Karpas-422 (cell line): Measurements from ENCODE around the gene PSIP1. TPM values are rescaled to one million over a fixed set of nuclear protein-coding genes. Genes with fewer than 3 reads are reported as not detected.

ENCODE experiments used
- DNase-seq: peaks from one replicate; pipeline ENCODE4 v3.0.0-alpha.2; 2015
- H2AFZ ChIP-seq: fragments of 200-600 bp; sonication (generic); 2 replicates; pipeline ENCODE4 v1.6.1; 2014; ENCODE audit warnings: antibody characterized with exemption, low read length, mixed read lengths
- H3K27ac ChIP-seq: fragments of 200-600 bp; sonication (generic); 2 replicates; pipeline ENCODE4 v1.5.1; 2014; ENCODE audit warnings: mild to moderate bottlenecking, low read length, moderate library complexity
- H3K27me3 ChIP-seq: fragments of 200-600 bp; sonication (generic); 2 replicates; pipeline ENCODE4 v1.6.1; 2014; ENCODE audit warnings: low read length, mixed read lengths
- H3K36me3 ChIP-seq: fragments of 200-600 bp; sonication (generic); 2 replicates; pipeline ENCODE4 v1.6.1; 2014; ENCODE audit warnings: low read length, mixed read lengths; ENCODE audit not compliant: insufficient read depth
- H3K4me1 ChIP-seq: fragments of 200-600 bp; sonication (generic); 2 replicates; pipeline ENCODE4 v1.6.1; 2014; ENCODE audit warnings: mild to moderate bottlenecking, low read length, mixed read lengths
- H3K4me2 ChIP-seq: fragments of 200-600 bp; sonication (generic); 2 replicates; pipeline ENCODE4 v1.6.1; 2014; ENCODE audit warnings: low read length, low read depth, mild to moderate bottlenecking; ENCODE audit not compliant: poor library complexity, severe bottlenecking
- H3K4me3 ChIP-seq: fragments of 200-600 bp; sonication (generic); 2 replicates; pipeline ENCODE4 v1.5.1; 2014; ENCODE audit warnings: mild to moderate bottlenecking, antibody characterized with exemption, low read length, mixed read lengths
- H3K79me2 ChIP-seq: fragments of 200-600 bp; sonication (generic); 2 replicates; pipeline ENCODE4 v1.6.1; 2014; ENCODE audit warnings: mild to moderate bottlenecking, low read length, mixed read lengths
- H3K9ac ChIP-seq: fragments of 200-600 bp; sonication (generic); 2 replicates; pipeline ENCODE4 v1.6.0; 2014; ENCODE audit warnings: low read length
- H3K9me2 ChIP-seq: fragments of 200-600 bp; sonication (generic), shearing (Covaris generic); replicated peaks from 2 replicates; pipeline ENCODE4 v1.6.0; 2014; ENCODE audit warnings: mild to moderate bottlenecking, low read length, moderate library complexity; ENCODE audit not compliant: insufficient read depth
- H3K9me3 ChIP-seq: fragments of 300-700, 200-600 bp; sonication (generic); 2 replicates; pipeline ENCODE4 v1.6.1; 2014; ENCODE audit warnings: low read length, mixed read lengths
- H4K20me1 ChIP-seq: fragments of 200-600 bp; sonication (generic); 2 replicates; pipeline ENCODE4 v1.6.1; 2014; ENCODE audit warnings: mild to moderate bottlenecking, antibody characterized with exemption, low read length, low read depth; ENCODE audit not compliant: insufficient read depth
- total RNA-seq: library from RNA; depleted of rRNA; stranded (reverse); fragments of >200 nt; shearing (Covaris generic); gene quantifications from 2 replicates; pipeline ENCODE4 v1.2.3, GENCODE V29; 2014; ENCODE audit warnings: low replicate concordance; rRNA removed

PSIP1 gene
- 88.9 and 118 TPM in 2 replicates for total RNA-seq

DNA sequence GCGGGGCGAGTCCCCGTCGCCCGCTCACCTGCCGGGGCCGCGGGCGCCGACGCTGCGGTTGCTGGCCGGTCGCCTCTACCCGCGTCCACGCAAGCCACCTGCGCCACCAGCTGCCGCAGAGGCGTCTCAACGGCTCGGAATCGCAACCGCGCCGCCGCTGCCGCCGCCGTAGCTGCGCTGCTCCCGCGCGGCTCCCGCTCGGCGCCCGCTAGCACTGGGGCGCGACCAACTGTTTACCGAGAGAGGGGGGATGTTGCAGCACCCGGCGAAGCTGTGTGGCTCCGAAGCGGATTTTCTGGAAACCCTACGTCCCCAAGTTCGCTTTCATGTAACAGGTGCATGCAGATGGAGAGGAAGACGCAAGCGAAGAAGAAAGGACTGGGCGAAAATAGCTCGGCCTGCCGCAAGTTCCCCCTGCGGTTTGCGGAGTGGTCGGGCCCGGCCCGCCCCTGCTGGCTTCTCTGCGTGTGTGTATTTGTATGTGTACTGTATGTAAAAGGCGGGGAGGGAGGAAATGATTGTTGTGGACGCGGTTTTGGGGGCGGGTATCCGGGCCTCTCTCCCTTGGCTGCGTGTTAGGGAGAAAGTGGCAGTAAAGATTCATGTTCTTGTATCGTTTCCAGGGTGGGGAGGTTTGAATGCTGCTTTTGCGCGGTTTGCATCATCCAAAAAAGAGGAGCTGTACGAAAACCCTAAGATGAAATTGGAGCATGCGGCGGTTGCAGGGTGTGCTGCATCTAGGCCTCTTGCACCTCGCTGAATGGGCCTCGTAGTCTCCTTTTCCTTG, at the start of gene PSIP1:
Gene PSIP1, minus strand, starts transcription at position 182 of the 787 bp plus-strand sequence. CDS start 782 bp downstream, outside the sequence.
- peaks cover 46% of the 10 kb centered on the region for H3K79me2 ChIP-seq
- peaks cover 10% of the 10 kb centered on the region for H4K20me1 ChIP-seq
- H3K4me3 ChIP-seq = peak within 1 kb of the TSS; percentile 70
- no peaks in the 10 kb centered on the region for H3K9me3 ChIP-seq
- peak within 1 kb of the TSS; percentile 82 for H2AFZ ChIP-seq
- no peaks in the 10 kb centered on the region for H3K27me3 ChIP-seq
- DNase-seq = peak; percentile 90
- no peaks in the 10 kb centered on the region for H3K9me2 ChIP-seq
- peak within 1 kb of the TSS; percentile 90 for H3K4me2 ChIP-seq
- peak within 1 kb of the TSS; percentile 72 for H3K27ac ChIP-seq
- H3K36me3 ChIP-seq = peaks cover 28% of the 10 kb centered on the region
- H3K4me1 ChIP-seq = peaks cover 44% of the 10 kb centered on the region
- peak within 1 kb of the TSS; percentile 98 for H3K9ac ChIP-seq

DNA sequence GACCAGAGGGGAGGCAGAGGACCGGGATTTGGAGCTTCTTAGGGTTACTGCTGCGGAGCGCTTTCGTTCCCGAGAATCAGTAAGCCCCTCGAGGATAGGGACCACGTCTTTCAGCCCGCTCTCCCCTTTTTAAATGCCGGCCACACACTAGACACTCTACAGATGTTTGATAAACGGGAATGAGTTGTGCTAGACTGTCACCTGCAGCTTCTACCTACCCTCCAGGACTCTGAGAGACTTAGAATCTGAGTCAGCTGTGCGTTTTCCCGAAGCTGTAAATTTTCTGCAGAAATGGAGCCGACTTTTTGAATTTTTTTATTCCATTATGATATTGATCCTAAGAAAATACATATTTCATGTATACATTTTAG, 42.7 kb upstream of the PSIP1 start:
- Histone ChIP-seq H3K9me3 (no peaks in the 10 kb centered on the region), H3K9ac (peak overlapping the region; percentile 86), H3K27ac (no peak overlapping the region), H3K27me3 (no peaks in the 10 kb centered on the region), H3K4me2 (peak overlapping the region; percentile 99), H2AFZ (peak overlapping the region; percentile 99), H3K4me3 (peak overlapping the region; percentile 85), H3K79me2 (no peaks in the 10 kb centered on the region), H3K4me1 (peaks cover 24% of the 10 kb centered on the region), H4K20me1 (no peaks in the 10 kb centered on the region), H3K9me2 (no peaks in the 10 kb centered on the region), H3K36me3 (no peaks in the 10 kb centered on the region)
- peak; percentile 58 for DNase-seq

DNA sequence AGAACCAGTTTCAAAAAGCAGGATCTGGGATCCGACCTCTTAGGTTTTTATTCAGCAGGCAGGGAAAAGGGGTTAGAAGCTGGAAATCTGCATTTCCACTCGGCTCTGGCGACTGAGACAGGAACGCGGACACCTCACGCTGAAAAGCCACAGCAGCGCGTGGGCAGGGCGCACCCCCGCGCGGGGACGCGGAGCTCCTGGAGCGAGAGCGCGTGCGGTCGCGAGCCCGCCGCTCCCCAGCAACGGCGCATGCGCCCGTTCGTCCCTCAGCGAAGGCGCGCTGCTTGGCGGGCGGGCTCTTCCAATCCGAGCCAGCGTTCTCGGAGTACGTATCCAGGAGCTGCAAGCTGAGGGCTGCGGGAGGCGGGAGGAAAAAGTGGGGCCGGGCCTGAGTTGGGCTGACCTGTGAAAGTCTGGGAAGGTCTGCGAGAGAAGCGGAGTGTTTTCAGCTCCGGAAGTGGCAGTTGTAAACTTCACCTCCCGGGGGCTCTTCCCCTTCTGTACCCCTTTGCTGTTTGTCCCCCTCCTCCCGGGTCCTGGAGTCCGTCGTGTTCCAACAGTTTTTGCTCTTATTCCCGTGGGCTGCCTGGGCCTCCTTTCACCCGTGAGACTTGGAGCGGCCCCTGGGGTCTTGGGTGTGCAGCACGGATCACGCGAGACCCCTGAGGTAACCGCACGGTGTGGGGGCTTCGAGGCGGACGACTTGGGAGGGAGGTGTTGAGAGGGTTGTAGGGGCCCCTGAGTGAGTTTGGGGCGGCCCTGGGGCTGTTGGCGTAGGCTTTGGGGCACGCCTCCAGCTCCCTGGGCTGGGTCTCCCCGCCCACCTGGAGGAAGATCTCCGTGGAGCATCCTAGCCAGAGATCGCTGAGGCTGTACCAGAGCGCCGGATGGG, 42.1 kb upstream of the PSIP1 start, which contains the start of gene CCDC171:
Gene CCDC171, plus strand, starts transcription at position 408 of the 892 bp plus-strand sequence. CDS start 11,046 bp downstream, outside the sequence.
- DNase-seq = peak; percentile 97
- peak within 1 kb of the TSS; percentile 50 for H3K27ac ChIP-seq
- H3K9ac ChIP-seq = peak within 1 kb of the TSS; percentile 86
- H3K36me3 ChIP-seq = no peaks in the 10 kb centered on the region
- H3K9me2 ChIP-seq = no peaks in the 10 kb centered on the region
- H3K4me1 ChIP-seq = peaks cover 24% of the 10 kb centered on the region
- no peaks in the 10 kb centered on the region for H3K79me2 ChIP-seq
- H4K20me1 ChIP-seq = no peaks in the 10 kb centered on the region
- peak within 1 kb of the TSS; percentile 99 for H2AFZ ChIP-seq
- H3K4me2 ChIP-seq = peak within 1 kb of the TSS; percentile 99
- H3K27me3 ChIP-seq = no peaks in the 10 kb centered on the region
- H3K9me3 ChIP-seq = no peaks in the 10 kb centered on the region
- peak within 1 kb of the TSS; percentile 85 for H3K4me3 ChIP-seq

DNA sequence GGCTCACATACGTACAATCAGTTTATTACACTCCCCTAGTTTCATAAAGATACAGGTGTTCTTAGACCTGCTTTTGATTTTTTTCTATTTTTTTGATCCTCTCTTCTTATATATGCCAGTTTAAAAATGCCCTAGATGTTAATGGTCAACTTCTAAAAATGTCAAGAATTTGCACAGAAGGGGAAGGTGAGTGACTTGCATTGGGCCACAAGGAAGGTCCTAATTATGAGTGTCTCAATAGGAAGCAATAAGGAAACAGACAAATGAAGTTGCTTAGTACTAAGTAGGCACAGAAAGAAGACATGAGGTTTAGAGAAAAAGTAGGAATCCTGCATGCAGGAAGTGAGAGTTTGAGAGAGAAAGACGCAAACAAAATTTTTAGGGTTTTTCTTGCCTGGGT, 38.8 kb upstream of the PSIP1 start:
- H3K4me2 ChIP-seq = no peak overlapping the region
- H3K27ac ChIP-seq = no peak overlapping the region
- H3K36me3 ChIP-seq = no peaks in the 10 kb centered on the region
- H3K9me3 ChIP-seq = no peaks in the 10 kb centered on the region
- DNase-seq = no peak
- no peak overlapping the region for H2AFZ ChIP-seq
- no peaks in the 10 kb centered on the region for H3K79me2 ChIP-seq
- H3K4me1 ChIP-seq = peaks cover 24% of the 10 kb centered on the region
- no peaks in the 10 kb centered on the region for H3K27me3 ChIP-seq
- no peak overlapping the region for H3K4me3 ChIP-seq
- H3K9me2 ChIP-seq = no peaks in the 10 kb centered on the region
- no peak overlapping the region for H3K9ac ChIP-seq
- no peaks in the 10 kb centered on the region for H4K20me1 ChIP-seq

DNA sequence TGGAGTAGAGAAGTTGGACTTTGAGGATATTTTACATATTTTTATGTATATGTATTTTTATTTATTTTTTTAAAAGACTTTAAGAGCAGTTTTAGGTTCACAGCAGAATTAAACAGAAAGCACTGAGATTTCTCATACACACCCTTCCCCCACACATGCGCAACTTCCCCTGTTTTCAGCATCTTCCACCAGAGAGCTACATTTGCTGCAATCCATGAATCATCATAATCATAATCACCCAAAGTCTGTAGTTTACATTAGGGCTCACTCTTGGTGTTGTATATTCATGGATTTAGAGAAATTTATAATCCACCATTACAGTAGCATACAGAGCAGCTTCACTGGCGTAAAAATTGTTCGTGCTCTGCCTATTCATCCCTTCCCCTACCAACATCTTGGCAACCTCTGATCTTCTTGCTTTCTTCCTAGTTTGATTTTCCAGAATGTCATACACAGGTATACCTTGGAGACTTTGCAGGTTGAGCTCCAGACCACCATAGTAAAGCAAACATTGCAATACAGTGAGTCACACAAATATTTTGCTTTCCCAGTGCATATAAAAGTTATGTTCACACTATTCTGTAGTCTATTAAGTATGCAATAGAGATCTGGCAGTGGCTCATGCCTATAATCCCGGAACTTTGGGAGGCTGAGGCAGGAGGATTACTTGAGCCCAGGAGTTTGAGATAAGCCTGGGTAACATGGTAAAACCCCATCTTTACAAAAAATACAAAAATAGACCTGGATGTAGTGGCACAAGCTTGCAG, 32.5 kb upstream of the PSIP1 start:
- Histone ChIP-seq H3K27me3 (no peaks in the 10 kb centered on the region), H4K20me1 (no peaks in the 10 kb centered on the region), H3K9me3 (no peaks in the 10 kb centered on the region), H3K9me2 (no peaks in the 10 kb centered on the region), H3K79me2 (no peaks in the 10 kb centered on the region), H3K27ac (no peak overlapping the region), H3K4me1 (no peaks in the 10 kb centered on the region), H3K36me3 (no peaks in the 10 kb centered on the region), H2AFZ (no peak overlapping the region), H3K4me3 (no peak overlapping the region), H3K9ac (no peak overlapping the region), H3K4me2 (no peak overlapping the region)
- no peak for DNase-seq

DNA sequence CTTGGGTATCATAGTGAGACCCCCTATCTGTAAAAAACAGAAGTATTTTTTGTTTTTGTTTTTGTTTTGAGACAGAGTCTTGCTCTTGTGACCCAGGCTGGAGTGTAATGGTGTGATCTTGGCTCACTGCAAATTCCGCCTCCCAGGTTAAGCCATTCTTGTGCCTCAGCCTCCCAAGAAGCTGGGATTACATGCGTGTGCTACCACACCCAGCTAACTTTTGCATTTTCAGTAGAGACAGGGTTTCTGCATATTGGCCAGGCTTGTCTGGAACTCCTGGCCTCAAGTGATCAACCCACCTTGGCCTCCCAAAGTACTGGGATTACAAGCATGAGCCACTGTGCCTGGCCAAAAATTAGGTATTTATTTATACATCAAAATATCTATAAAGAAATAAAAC, 31.9 kb upstream of the PSIP1 start:
- H3K4me2 ChIP-seq = no peak overlapping the region
- H3K36me3 ChIP-seq = no peaks in the 10 kb centered on the region
- no peaks in the 10 kb centered on the region for H3K9me3 ChIP-seq
- DNase-seq = no peak
- H3K9ac ChIP-seq = no peak overlapping the region
- H4K20me1 ChIP-seq = no peaks in the 10 kb centered on the region
- no peaks in the 10 kb centered on the region for H3K27me3 ChIP-seq
- no peak overlapping the region for H3K4me3 ChIP-seq
- H3K79me2 ChIP-seq = no peaks in the 10 kb centered on the region
- no peak overlapping the region for H2AFZ ChIP-seq
- no peak overlapping the region for H3K27ac ChIP-seq
- no peaks in the 10 kb centered on the region for H3K4me1 ChIP-seq
- H3K9me2 ChIP-seq = no peaks in the 10 kb centered on the region

DNA sequence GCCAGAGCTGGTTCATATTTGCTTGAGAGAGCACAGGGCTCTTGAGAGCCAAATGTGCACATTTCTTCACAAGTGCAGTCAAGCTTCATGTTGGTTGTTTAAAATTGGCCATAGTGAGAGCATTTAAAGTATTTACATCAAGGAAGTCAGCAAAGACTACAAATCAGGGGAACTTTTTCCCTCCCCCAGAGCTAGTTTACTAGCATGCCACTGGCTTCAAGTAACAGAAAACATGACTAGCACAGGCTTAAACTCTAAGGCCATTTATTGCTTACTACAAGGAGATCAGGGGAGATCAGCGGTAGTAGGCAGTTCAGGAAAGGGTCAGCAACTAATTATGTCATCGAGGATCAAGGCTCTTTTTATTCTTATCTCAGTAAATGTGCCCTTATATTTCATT, 31.1 kb upstream of the PSIP1 start:
- no peaks in the 10 kb centered on the region for H3K79me2 ChIP-seq
- H4K20me1 ChIP-seq = no peaks in the 10 kb centered on the region
- no peaks in the 10 kb centered on the region for H3K9me2 ChIP-seq
- DNase-seq = no peak
- H3K27ac ChIP-seq = no peak overlapping the region
- H3K9me3 ChIP-seq = no peaks in the 10 kb centered on the region
- no peak overlapping the region for H3K4me3 ChIP-seq
- no peaks in the 10 kb centered on the region for H3K27me3 ChIP-seq
- H3K9ac ChIP-seq = no peak overlapping the region
- H3K36me3 ChIP-seq = no peaks in the 10 kb centered on the region
- no peak overlapping the region for H3K4me2 ChIP-seq
- H2AFZ ChIP-seq = no peak overlapping the region
- H3K4me1 ChIP-seq = no peaks in the 10 kb centered on the region
